ENCODE data around the gene NARF. TPM values are rescaled to one million over a fixed set of nuclear protein-coding genes. Genes with fewer than 3 reads are reported as not detected.
"Not testable (repeated sequence)": the region's sequence is repeated elsewhere in the genome, so short reads cannot be mapped to it uniquely, and the experiment has no call there.

The NARF gene
- total RNA-seq, 3 donors from 2014 or later: 31.9 to 59.5 (median 44.9) TPM

DNA sequence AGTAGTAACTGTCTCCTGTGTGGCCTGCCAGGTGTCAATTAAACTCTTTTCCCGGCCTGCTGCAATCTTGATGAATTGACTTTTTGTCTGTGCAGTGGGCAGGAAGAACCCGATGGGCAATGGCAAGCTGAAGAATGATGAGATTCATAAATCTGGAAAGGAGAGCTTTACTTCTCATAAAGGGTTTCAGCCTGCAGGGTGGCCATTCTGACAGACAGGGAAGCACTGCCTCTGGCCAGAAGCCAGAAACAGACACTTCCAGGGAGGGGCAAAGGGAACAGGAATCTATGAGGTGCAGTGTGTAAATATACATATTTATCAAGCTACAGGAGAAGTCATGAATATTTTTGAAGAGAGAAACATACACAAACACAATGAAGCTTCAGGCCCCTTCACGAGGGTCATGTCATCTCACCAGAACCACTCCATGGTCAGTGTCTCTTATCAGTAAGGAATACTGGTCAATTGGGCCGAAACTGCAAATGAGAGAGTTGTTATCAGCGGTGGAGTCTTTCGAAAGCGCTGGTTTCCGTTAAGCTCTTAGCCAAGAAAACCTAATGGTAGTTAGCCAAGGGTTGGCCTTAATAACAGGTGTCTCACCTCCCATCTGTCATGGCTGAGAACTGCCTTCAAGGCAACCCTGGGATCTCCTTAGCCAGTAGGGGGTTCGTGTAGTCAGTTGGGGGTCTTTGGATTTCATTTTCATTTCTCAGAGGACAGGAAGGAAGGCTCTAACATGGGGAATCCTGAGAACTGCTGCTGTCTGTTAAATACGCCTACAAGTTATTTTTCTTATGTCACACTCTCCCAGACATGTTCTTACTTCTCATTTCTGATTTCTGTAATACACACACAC lies 1.2 kb upstream of the NARF start:
- no peak for DNase-seq (ENCODE audit: low spot score in 2 of 2)
- H3K9me3 ChIP-seq: no peaks in the 10 kb centered on the region
- H3K4me3 ChIP-seq: peak overlapping the region; percentile 84 to 96 (median 93)
- intact Hi-C loops (cut with DNase I; ENCODE audit: low total_unique reads): no loop called here
- TF ChIP-seq, protein P1, sequence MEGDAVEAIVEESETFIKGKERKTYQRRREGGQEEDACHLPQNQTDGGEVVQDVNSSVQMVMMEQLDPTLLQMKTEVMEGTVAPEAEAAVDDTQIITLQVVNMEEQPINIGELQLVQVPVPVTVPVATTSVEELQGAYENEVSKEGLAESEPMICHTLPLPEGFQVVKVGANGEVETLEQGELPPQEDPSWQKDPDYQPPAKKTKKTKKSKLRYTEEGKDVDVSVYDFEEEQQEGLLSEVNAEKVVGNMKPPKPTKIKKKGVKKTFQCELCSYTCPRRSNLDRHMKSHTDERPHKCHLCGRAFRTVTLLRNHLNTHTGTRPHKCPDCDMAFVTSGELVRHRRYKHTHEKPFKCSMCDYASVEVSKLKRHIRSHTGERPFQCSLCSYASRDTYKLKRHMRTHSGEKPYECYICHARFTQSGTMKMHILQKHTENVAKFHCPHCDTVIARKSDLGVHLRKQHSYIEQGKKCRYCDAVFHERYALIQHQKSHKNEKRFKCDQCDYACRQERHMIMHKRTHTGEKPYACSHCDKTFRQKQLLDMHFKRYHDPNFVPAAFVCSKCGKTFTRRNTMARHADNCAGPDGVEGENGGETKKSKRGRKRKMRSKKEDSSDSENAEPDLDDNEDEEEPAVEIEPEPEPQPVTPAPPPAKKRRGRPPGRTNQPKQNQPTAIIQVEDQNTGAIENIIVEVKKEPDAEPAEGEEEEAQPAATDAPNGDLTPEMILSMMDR (IDR thresholded peaks at IDR 0.05): no peak
- TF ChIP-seq POLR2A (IDR thresholded peaks at IDR 0.05): no peak
- no peak for TF ChIP-seq POLR2AphosphoS5 (IDR thresholded peaks at IDR 0.05)
- peak overlapping the region; percentile 99 to 100 for H3K27ac ChIP-seq
- no peaks in the 10 kb centered on the region for H3K36me3 ChIP-seq
- H3K4me1 ChIP-seq: peaks cover 0 to 4% of the 10 kb centered on the region in 2 donors
- no peaks in the 10 kb centered on the region for H3K27me3 ChIP-seq

DNA sequence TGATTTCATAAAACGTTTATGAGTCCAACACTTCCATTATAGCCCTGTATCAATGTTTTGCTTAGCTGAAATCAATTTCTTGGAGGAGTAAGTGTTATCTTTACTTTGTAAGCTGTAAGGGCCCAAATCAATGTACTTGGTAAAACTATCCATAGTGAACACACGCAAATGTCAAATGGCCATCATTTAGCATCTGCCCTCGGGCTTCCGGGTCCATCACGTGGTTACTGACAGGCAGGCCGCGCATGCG lies 687 bp upstream of the NARF start:
- no peaks in the 10 kb centered on the region for H3K27me3 ChIP-seq
- peak in 1 of 2 donors; percentile 90 for DNase-seq (ENCODE audit: low spot score in 2 of 2)
- intact Hi-C loops (cut with DNase I; ENCODE audit: low total_unique reads): no loop called here
- no peaks in the 10 kb centered on the region for H3K36me3 ChIP-seq
- peak overlapping the region; percentile 99 to 100 for H3K27ac ChIP-seq
- peak overlapping the region; percentile 84 to 96 (median 93) for H3K4me3 ChIP-seq
- H3K9me3 ChIP-seq: no peaks in the 10 kb centered on the region
- H3K4me1 ChIP-seq: peaks cover 0 to 4% of the 10 kb centered on the region in 2 donors
- TF ChIP-seq POLR2A (IDR thresholded peaks at IDR 0.05) (no peak), POLR2AphosphoS5 (IDR thresholded peaks at IDR 0.05) (no peak)
- TF ChIP-seq, protein P1 (IDR thresholded peaks at IDR 0.05): no peak

DNA sequence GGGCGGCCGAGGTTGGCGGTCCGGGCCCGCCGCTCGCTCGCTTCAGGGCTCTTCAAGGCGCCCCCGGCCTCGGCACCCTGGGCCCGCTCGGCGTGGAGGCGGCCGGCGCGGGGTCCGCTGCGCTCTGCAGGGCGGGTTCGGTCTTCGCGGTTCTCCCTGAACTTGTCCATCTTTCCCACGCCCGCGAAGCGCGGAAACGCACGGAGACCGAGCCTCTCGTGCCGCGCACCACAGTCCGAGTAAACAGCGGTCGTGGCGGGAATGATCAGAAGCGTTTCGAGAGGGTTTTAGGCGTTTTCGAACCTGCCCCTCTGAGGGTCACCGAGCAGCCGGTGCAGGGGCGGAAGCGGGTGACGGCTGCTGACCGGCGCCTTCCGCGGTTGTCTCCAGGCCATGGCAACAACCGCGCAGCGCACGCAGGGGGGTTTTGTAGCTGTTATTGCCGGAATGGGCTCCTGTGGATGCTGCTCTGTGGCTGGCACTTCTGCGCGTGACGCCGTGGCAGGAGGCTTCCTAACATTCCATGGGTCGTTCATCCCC lies 414 bp downstream of the NARF start:
- Histone ChIP-seq H3K4me3 (peak overlapping the region; percentile 84 to 96 (median 93)), H3K4me1 (peaks cover 0 to 4% of the 10 kb centered on the region in 2 donors), H3K27me3 (no peaks in the 10 kb centered on the region), H3K9me3 (no peaks in the 10 kb centered on the region), H3K36me3 (no peaks in the 10 kb centered on the region), H3K27ac (peak overlapping the region; percentile 99 to 100)
- intact Hi-C loops (cut with DNase I; ENCODE audit: low total_unique reads): no loop called here
- TF ChIP-seq, protein P1 (IDR thresholded peaks at IDR 0.05): no peak
- TF ChIP-seq POLR2A (IDR thresholded peaks at IDR 0.05) (no peak), POLR2AphosphoS5 (IDR thresholded peaks at IDR 0.05) (no peak)
- no peak for DNase-seq (ENCODE audit: low spot score in 2 of 2)

DNA sequence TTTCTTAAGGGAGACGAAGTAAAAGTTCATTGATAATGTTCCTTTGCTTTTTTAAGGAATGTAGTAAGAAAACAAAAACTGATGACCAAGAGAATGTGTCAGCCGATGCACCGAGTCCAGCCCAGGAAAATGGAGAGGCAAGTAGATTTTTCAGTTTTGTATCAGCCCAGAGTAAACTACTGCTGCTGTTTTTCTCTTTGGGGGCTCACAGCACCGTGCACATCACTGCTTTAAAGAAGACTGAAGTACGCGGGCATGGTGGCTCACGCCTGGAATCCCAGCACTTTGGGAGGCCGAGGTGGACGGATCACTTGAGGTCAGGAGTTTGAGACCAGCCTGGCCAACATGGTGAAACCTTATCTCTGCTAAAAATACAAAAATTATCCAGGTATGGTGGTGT lies 1.4 kb downstream of the NARF start:
- H3K36me3 ChIP-seq; H3K9me3 ChIP-seq; H3K27me3 ChIP-seq; H3K4me1 ChIP-seq; DNase-seq (ENCODE audit: low spot score in 2 of 2); intact Hi-C loops (cut with DNase I; ENCODE audit: low total_unique reads); H3K27ac ChIP-seq: not testable (repeated sequence)
- peak overlapping the region in 1 of 3 donors; percentile 93 for H3K4me3 ChIP-seq

DNA sequence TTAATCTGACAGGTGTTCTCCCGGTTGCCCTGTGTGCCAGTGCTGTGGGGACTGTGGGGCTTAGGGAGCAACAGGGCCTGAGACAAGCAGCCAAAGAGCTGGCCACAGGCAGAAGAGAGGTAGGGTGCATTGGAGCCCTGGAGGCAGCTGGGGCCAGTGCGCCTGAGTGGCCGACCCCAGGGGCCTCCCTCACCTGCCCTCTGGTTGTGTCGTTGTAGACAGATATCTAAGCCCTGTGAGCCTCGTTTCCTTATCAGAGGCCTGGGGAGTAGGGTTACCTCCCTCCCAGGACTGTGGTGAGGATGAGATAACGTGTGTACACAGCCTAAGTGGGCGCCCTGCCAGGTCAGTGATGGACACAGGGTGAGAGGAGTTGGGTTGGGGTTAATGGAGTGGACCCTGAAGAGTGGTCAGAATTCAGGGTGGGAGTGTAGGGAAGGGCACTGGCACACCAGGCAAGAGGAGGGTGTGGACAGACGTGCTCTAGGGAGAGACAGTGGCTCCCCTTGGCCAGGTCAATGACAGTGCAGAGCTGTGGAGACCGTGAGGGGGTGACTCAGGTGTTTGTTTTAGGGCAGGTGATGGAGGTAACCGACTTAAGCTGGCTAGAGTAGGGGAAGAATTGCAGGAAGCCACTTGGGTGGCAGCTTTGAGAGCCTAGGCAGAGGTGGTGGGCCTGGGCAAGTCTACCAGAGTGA lies 3.4 kb downstream of the NARF start:
- TF ChIP-seq POLR2A (IDR thresholded peaks at IDR 0.05) (no peak), POLR2AphosphoS5 (IDR thresholded peaks at IDR 0.05) (no peak)
- TF ChIP-seq, protein P1 (IDR thresholded peaks at IDR 0.05): no peak
- intact Hi-C loops (cut with DNase I; ENCODE audit: low total_unique reads): no loop called here
- no peak overlapping the region for H3K27ac ChIP-seq
- no peaks in the 10 kb centered on the region for H3K27me3 ChIP-seq
- no peaks in the 10 kb centered on the region for H3K9me3 ChIP-seq
- H3K4me3 ChIP-seq: no peak overlapping the region
- H3K36me3 ChIP-seq: peaks cover 11% of the 10 kb centered on the region
- DNase-seq (ENCODE audit: low spot score in 2 of 2): no peak
- peaks cover 0 to 4% of the 10 kb centered on the region in 2 donors for H3K4me1 ChIP-seq

All from breast epithelium (tissue), 4 donors.